GM19351 (cell line): ENCODE measurements around the gene HTR3E.
"Not testable (repeated sequence)": the region's sequence is repeated elsewhere in the genome, so short reads cannot be mapped to it uniquely, and the experiment has no call there.

Experiments
- ATAC-seq: cut with Tn5 transposase; IDR thresholded peaks from one replicate; pipeline ENCODE4 v1.9.1; 2021; ENCODE audit warnings: mild to moderate bottlenecking, moderate library complexity; ENCODE audit not compliant: unreplicated experiment

The HTR3E gene

GRCh38 chr3:184099806-184100686 is 3.2 kb downstream of the HTR3E start:
- ATAC-seq = no peak

DNA sequence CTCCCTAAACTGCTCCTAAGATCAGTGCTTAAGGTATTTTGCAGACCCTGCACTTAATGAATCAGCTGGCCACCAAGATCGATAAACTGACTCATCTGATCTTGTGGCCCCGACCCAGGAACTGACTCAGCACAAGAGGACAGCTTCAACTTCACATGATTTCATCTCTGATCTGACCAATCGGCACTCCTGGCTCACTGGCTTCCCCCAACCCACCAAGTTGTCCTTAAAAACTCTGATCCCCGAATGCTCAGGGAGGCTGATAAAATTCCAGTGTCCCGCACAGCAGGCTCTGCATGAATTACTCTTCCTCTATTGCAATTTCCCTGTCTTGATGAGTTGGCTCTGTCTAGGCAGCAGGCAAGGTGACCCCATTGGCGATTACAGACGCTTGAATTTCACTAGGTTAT is 13.5 kb downstream of the HTR3E start:
- no peak for ATAC-seq

DNA sequence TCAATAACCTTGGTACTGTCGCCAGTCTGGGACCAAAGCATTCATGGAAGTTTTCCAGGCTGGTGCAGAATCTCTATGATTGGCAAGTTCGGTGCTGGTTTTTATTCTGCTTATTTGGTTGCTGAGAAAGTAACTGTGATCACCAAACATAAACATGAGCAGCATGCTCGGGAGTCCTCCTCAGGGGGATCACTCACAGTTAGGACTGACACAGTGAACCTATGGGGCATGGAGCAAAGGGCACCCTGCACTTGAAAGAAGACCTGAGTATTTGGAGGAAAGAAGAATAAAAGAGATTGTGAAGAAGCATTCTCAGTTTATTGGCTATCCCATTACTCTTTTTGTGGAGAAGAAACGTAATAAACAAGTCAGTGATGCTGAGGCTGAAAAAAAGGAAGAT is 19.2 kb downstream of the HTR3E start:
- no peak for ATAC-seq

DNA sequence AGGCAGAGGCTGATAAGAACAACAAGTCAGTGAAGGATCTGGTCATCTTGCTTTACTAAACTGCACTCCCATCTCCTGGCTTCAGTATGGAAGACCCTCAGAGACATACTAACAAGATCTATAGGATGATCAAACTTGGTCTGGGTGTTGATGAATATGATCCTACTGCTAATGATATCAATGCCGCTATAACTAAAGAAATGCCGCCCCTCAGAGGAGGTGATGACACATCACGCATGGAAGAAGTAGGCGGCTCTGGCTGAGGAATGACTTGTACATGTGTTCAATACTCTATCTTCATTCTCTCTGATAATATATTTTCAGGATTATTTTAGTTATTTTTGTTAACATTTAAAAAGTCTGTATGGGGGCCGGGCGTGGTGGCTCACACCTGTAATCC is 20.8 kb downstream of the HTR3E start:
- no peak for ATAC-seq

GRCh38 chr3:184121031-184121430 is 24.2 kb downstream of the HTR3E start:
- not testable (repeated sequence) for ATAC-seq

DNA sequence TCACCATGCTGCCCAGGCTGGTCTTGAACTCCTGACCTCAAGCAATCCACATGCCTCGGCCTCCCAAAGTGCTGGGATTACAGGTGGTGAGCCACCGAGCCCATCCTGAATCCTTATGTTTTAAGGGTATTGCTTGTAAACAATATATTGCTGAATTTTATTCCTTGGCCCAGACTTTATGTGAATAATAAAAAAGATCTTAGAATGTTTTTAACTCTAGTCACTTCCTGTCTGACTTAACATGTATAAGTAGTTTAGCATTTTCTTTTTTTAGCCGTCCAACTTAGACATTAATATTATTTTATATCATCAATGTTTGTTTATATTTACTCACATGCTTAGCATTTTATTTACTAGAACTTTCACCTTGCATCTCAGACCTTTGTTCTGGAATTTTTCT is 29.1 kb downstream of the HTR3E start:
- no peak for ATAC-seq

DNA sequence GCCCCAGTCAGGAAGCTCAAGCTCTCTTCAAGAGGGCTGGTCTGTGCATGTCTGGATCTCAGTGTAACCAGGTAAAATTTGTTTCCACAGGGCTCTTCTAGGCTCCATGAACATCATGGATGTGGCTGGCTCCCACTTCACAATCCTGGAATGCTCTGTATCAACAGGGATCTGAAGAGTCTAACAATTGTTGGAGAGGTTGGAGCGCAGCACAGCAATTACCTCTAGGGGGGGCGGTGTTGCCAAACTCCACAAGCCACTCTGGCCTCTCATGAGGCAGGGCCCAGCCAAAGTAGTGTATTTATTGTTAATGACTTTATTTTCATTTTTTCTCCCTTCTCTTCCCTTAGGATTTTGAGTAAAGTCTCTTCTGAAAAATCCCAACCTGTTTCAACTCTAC is 32.1 kb downstream of the HTR3E start:
- no peak for ATAC-seq

DNA sequence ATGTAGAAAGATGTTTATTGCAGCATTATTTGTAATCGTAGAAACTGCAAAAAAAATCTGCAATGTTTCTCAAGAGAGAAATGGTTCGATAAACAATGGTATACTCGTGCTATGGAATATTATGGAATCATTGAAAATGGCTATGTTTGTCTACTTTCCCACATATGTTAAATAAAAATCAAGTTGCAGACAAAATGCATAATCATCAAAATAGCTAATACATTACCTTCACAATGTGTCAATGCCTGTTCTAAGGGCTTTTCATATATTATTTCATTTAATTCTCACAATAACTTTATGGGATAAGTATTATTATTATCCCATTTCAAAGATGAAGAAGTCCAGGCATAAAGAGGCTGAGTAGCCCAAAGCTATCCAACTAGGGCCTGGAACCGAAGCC is 36.1 kb downstream of the HTR3E start:
- ATAC-seq = no peak

DNA sequence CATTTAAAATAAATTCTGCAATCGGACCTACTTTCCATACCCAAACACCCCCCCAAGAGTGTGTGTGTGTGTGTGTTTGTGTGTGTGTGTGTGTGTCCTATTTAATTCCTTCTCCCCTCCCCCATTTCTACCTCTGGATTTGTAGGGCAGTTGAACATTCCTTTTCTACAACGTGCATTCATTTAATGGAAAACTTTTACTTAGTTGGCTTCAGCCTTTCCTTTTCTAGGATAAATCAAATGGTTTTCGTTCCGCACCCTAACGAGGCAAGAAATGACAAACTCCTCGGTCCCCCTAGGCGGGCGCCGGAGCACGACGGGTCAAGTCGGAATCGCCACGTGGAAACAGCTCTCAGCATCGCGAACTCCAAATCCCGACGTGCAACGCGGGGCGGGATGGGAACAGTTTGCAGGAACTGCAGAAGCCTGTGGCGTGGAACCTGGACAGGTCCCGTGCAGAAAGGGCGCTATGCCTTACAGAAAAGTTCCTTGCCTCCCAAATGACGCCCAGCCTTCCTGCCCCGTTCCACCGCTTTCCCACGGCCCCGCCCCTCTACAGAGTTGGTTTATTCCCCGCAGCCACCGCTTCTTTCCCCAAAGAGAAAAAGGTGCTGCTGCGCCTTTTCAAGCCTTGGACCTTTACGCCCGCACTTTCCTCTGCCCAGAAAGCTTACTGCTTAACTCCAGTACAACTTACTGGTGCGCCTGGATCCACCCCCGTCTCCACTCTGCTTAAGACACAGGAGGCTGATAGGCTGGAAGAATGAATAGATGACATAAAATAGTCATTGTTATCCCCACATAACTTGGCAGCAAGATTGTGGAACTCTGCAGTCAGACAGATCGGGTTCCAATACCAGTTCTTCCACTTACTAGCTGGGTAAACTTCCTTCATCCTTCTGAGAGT is 37.2 kb downstream of the HTR3E start:
- ATAC-seq = no peak

DNA sequence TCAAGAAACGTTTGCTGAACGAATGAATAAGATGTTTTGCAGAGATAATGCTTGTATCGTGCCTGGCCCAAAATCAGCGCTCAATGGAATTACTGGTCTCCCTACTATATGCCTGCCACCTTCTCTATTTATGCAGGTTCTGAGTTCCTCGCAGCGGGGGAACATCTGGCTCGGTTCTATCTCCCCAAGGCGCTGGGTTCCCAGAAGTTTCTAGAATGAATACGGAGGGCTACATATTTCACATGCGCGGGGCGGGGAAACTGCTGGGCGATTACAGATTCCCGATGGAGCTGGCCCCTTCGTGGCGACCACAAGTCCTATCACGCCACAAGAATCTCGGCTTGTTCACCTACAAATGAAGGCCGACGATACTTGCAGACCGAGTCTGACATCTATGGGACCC is 37.9 kb downstream of the HTR3E start:
- ATAC-seq = peak; percentile 12

DNA sequence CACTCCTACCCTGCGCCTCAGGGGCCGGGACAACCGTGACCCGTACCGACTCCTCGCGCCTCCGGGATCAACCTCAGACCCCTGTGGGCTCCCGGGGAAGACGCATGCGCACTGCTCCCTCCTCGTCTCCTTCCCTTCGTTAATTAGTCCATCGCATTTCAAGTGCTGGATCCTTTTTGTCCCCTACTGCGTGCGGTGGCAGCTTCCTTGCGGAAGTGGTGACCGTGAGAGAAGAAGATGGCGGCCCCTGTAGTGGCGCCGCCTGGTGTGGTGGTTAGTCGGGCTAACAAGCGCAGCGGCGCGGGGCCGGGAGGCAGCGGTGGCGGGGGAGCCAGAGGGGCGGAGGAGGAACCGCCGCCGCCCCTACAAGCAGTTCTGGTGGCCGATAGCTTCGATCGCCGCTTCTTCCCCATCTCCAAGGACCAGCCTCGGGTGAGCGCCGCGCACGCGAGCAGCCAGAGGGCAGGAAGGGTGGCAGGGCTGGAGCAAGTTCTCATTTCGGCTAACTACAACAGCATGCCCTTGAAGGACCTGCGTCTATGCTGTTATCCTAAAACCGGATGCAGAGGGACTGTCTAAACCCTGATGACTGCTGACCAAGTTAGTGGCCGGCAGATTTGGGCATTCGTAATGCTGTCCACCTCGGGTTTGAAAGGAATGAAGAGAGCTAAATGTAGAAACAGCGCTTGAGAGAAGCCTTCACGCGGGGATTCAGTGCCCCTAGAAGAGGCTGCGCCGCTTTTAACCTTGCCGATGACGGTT is 38.5 kb downstream of the HTR3E start, which contains the start of gene EIF2B5:
Gene EIF2B5, plus strand, starts transcription at position 210 of the 762 bp plus-strand sequence. Its CDS starts 28 bp downstream, at position 238.
- peak; percentile 83 for ATAC-seq

GRCh38 chr3:184135911-184136260 is 39.0 kb downstream of the HTR3E start:
- ATAC-seq = no peak

- no peak for ATAC-seq
Measured at GRCh38 chr3:184140436-184140835, 43.6 kb downstream of the HTR3E start.

- ATAC-seq = no peak
Measured at GRCh38 chr3:184142199-184142598, 45.3 kb downstream of the HTR3E start.

DNA sequence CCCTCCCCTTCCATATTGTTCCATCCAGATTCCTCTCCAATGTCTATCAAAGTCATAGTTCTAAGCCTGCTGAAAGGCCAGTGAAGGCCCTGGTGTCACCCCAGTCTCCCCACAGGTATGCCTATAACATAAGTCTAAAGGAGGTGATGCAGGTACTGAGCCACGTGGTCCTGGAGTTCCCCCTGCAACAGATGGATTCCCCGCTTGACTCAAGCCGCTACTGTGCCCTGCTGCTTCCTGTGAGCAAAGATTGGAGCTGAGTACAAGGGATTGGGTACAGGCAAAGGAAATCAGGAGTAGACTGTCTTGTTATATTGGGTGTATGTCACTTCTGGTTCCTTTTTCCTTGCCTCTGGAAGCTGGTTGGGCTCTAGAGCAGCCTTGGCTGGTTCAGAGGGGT is 46.5 kb downstream of the HTR3E start:
- no peak for ATAC-seq

GRCh38 chr3:184144505-184144904 is 47.6 kb downstream of the HTR3E start:
- ATAC-seq = no peak

GRCh38 chr3:184145111-184145524 is 48.3 kb downstream of the HTR3E start:
- ATAC-seq = no peak

DNA sequence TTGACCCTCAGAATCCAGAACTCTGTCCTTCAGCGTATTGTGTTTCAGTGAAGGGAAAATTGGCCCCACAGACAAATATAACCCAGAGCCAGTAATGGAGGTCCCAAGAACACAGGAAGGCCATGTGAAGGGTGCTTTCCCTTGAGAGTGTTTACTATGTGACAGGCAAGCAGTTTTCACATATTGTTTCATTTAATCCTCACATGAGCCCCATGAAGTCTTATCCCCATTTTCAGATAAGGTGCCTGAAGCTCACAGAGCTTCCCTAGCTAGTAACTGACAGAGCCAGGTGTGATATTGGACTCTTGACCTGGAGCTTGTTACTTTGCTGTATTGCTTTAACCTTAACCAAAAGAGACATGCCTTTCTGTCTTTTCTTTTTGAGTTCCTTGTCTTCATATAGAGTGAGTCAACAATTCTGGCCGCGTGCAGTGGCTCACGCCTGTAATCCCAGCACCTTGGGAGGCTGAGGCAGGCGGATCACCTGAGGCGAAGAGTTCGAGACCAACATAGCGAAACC is 48.9 kb downstream of the HTR3E start:
- no peak for ATAC-seq

GRCh38 chr3:184148076-184148475 is 51.2 kb downstream of the HTR3E start:
- no peak for ATAC-seq

GRCh38 chr3:184149123-184149522 is 52.3 kb downstream of the HTR3E start:
- ATAC-seq = no peak

DNA sequence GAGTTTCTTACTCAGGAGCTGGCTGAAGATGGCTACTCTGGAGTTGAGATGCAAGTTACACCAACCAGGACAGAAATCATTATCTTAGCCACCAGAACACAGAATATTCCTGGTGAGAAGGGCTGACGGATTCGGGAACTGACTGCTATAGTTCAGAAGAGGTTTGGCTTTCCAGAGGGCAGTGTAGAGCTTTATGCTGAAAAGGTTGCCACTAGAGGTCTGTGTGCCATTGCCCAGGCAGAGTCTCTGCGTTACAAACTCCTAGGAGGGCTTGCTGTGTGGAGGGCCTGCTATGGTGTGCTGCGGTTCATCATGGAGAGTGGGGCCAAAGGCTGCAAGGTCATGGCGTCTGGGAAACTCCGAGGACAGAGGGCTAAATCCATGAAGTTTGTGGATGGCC is 52.9 kb downstream of the HTR3E start:
- ATAC-seq = not testable (repeated sequence)
